GM12878 (cell line): ENCODE measurements around the gene CD151. TPM values are rescaled to one million over a fixed set of nuclear protein-coding genes. Genes with fewer than 3 reads are reported as not detected.

Experiments
- ATAC-seq: fragments of 200-7000 bp; cut with Tn5 transposase; 3 replicates; pipeline ENCODE4 v1.9.1; 2020; ENCODE audit warnings: mild to moderate bottlenecking, moderate library complexity
- BruUV-seq: library from RNA; stranded (reverse); fragments of 400-500 nt; replicated peaks from 2 replicates; lab custom pipeline; 2021; lab: Mats Ljungman, UMichigan
- CTCF ChIA-PET: fragments of 300-600 bp; sonication (Branson Sonifier 250); formaldehyde crosslinking; extraction: SDS; loops from one replicate; lab custom pipeline; 2021; ENCODE audit warnings: inconsistent platforms; lab: Yijun Ruan, JAX
- POLR2A ChIA-PET: fragments of 350-600 bp; formaldehyde crosslinking; extraction: SDS; loops from one replicate; lab custom pipeline; 2021; ENCODE audit warnings: inconsistent platforms; lab: Charles Lee
- RAD21 ChIA-PET: fragments of 300-600 bp; sonication (Branson Sonifier 250); formaldehyde crosslinking; loops from one replicate; lab custom pipeline; 2023; ENCODE audit warnings: antibody characterized with exemption; ENCODE audit not compliant: unreplicated experiment; lab: Charles Lee
- SMC1A ChIA-PET: fragments of 300-600 bp; sonication (Branson Sonifier 250); formaldehyde crosslinking; loops from one replicate; lab custom pipeline; 2023; ENCODE audit not compliant: unreplicated experiment, uncharacterized antibody; lab: Charles Lee
- DNase-seq: peaks from one replicate; pipeline ENCODE4 v3.0.0-alpha.2; 2011; ENCODE audit warnings: low read depth, low spot score
- FAIRE-seq: peaks from 3 replicates; lab custom pipeline; 2011; peaks lifted over from hg19 to GRCh38; lab: Jason Lieb, UNC
- H2AFZ ChIP-seq: 2 replicates; pipeline ENCODE4 v1.6.0; 2011; ENCODE audit warnings: low read depth, low read length, control low read depth; ENCODE audit not compliant: control insufficient read depth
- H3K27ac ChIP-seq: 2 replicates; pipeline ENCODE4 v1.5.1; 2011; ENCODE audit warnings: control low read depth; ENCODE audit not compliant: control insufficient read depth, insufficient read depth
- H3K27me3 ChIP-seq, 2 experiments: replicated peaks in 1 of 2; 2 replicates each; pipeline versions ENCODE4 v1.6.0 to v1.6.1; 2011; ENCODE audit warnings: low read length in 1 of 2; ENCODE audit not compliant: control insufficient read depth in 2 of 2, insufficient read depth in 2 of 2
- H3K36me3 ChIP-seq, 2 experiments: 2 replicates each; pipeline ENCODE4 v1.5.1; 2011; ENCODE audit warnings: low read length in 1 of 2; ENCODE audit not compliant: control insufficient read depth in 2 of 2, insufficient read depth in 2 of 2
- H3K4me1 ChIP-seq: 2 replicates; pipeline ENCODE4 v1.6.1; 2011; ENCODE audit warnings: mild to moderate bottlenecking, low read length, moderate library complexity, mixed read lengths; ENCODE audit not compliant: control insufficient read depth, insufficient read depth
- H3K4me2 ChIP-seq: 2 replicates; pipeline ENCODE4 v1.6.0; 2011; ENCODE audit warnings: control low read depth; ENCODE audit not compliant: control insufficient read depth, insufficient read depth
- H3K4me3 ChIP-seq: fragments of 200-600 bp; sonication (generic); 2 replicates; pipeline ENCODE4 v1.5.1; 2016
- H3K79me2 ChIP-seq: 2 replicates; pipeline ENCODE4 v1.6.0; 2011; ENCODE audit warnings: low read length; ENCODE audit not compliant: control insufficient read depth, insufficient read depth
- H3K9ac ChIP-seq: 2 replicates; pipeline ENCODE4 v1.8.0; 2011; ENCODE audit warnings: low read length, control low read depth, mixed read lengths; ENCODE audit not compliant: control insufficient read depth, insufficient read depth
- H3K9me3 ChIP-seq: replicated peaks from 3 replicates; pipeline ENCODE4 v1.5.1; 2011; ENCODE audit warnings: mild to moderate bottlenecking, low read length; ENCODE audit not compliant: control insufficient read depth, insufficient read depth
- H4K20me1 ChIP-seq: 2 replicates; pipeline ENCODE4 v1.6.0; 2011; ENCODE audit not compliant: control insufficient read depth, insufficient read depth
- BMI1 ChIP-seq: fragments of 450-650 bp; IDR thresholded peaks from 2 replicates; pipeline ENCODE4 v1.6.1; 2016; ENCODE audit warnings: mild to moderate bottlenecking, moderate library complexity, borderline replicate concordance
- CBFB ChIP-seq: IDR thresholded peaks from 2 replicates; pipeline ENCODE4 v1.6.1; 2016; ENCODE audit warnings: antibody characterized with exemption, low read depth
- IRF4 ChIP-seq: IDR thresholded peaks from 2 replicates; pipeline ENCODE4 v1.6.1; 2011; ENCODE audit warnings: low read depth, low read length
- JUNB ChIP-seq: IDR thresholded peaks from 2 replicates; pipeline ENCODE4 v1.6.1; 2016; ENCODE audit warnings: antibody characterized with exemption, mild to moderate bottlenecking
- MTA2 ChIP-seq: fragments of 450-650 bp; IDR thresholded peaks from 2 replicates; pipeline ENCODE4 v1.6.1; 2016; ENCODE audit warnings: low read depth, mild to moderate bottlenecking, moderate library complexity
- WGBS: methylation state at CpG from one replicate; pipeline ENCODE4 v1.1.6; 2016; ENCODE audit warnings: low lambda C conversion rate; ENCODE audit not compliant: insufficient replicate concordance, insufficient coverage; ENCODE audit errors: missing lambda C conversion rate; 5-methylcytosine and 5-hydroxymethylcytosine counted together
- in situ Hi-C: fragments of 300-500 bp; cut with MboI; formaldehyde crosslinking; loops from 9 replicates; pipeline ENCODE4 v1.14.3; 2018; ENCODE audit warnings: mixed read lengths
- intact Hi-C: fragments of 100-400 bp; cut with micrococcal nuclease; formaldehyde crosslinking; loops from one replicate; pipeline ENCODE4 v1.14.2; 2022; ENCODE audit not compliant: unreplicated experiment
- polyA plus RNA-seq, 11 experiments: library from polyadenylated mRNA; depleted of rRNA in 4 of 11; unstranded in 6 of 11; stranded (reverse) in 5 of 11; fragments of >200 nt; fragmentation: Nextera tagmentation in 4 of 11; fragmentation: Illumina TruSeq in 1 of 11; extraction: Ambion mirVana in 4 of 11; extraction: Trizol in 1 of 11; gene quantifications; 1 replicate in 1 of 11; 2 replicates in 10 of 11; pipeline versions ENCODE4 v1.2.1 to v1.2.3, GENCODE V29; 2011 to 2016; ENCODE audit warnings: inconsistent platforms in 2 of 11, missing spikeins in 2 of 11, low read depth in 1 of 11
- total RNA-seq, 4 experiments: library from RNA; depleted of rRNA in 3 of 4; stranded (reverse); fragments of >200 nt in 3 of 4; fragmentation: Illumina TruSeq in 1 of 4; extraction: Trizol in 1 of 4; gene quantifications; 2 replicates each; pipeline versions ENCODE4 v1.2.1 to v1.2.3, GENCODE V29; 2013 to 2021
- TF ChIP-seq, protein P1 (sequence below): fragments of 450-650 bp; IDR thresholded peaks from 2 replicates; pipeline ENCODE4 v1.6.1; 2017; ENCODE audit warnings: low read depth, mild to moderate bottlenecking, moderate library complexity
- TF ChIP-seq, protein P2 (sequence below): fragments of 450-650 bp; IDR thresholded peaks from 2 replicates; pipeline ENCODE4 v1.6.1; 2016; ENCODE audit warnings: mild to moderate bottlenecking
- TF ChIP-seq, protein P3 (sequence below): IDR thresholded peaks from 2 replicates; pipeline ENCODE4 v1.6.1; 2012; ENCODE audit warnings: improper control_type of control experiment, low read depth, low read length; ENCODE audit not compliant: insufficient replicate concordance
- TF ChIP-seq, protein P4 (sequence below): fragments of 450-650 bp; IDR thresholded peaks from 2 replicates; pipeline ENCODE4 v1.6.1; 2017; ENCODE audit warnings: mild to moderate bottlenecking, moderate library complexity

CD151 gene
- total and polyA plus RNA-seq, 10 of the 15 experiments (the other 5 are each of a cell fraction or from before 2014, with no cell fraction given) = 0.52 to 41.7 (median 14.7) TPM

DNA sequence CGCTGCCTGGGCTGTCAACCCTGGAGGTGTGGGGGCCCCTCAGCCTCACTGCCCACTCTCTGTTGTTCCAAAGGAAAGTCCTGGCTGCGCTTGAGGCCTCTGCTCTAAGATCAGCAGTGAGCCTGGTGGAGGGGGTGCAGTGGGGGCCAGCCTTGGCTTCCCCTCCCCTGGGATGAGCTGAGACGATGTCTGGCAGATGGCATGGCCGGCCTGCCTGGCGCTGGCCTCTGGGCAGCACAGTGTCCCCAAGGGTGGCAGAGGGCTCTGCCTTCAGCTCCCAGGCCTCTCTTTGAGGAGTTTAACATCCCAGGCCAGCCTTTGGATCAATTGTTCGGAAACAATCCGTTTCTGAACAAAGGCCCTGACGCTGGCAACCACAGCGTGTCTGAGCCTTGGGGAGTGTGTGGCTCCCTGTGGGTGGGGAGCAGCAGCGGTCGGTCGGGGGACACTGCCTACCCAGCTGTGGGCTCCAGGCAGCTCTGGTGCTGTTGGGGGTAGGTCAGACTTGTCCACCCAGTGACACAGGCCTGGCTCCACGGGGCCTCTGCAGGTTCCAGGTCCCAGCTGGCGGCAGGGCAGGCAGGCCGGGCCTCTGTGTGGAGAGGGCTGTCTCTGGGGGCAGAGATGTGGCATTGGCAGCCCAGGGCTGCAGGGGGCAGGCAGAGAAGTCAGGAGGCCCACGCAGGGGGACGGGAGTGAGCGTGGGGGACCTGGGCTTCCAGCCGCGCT, 22.0 kb downstream of the CD151 start (continued):
- TF ChIP-seq BMI1 = no peak

DNA sequence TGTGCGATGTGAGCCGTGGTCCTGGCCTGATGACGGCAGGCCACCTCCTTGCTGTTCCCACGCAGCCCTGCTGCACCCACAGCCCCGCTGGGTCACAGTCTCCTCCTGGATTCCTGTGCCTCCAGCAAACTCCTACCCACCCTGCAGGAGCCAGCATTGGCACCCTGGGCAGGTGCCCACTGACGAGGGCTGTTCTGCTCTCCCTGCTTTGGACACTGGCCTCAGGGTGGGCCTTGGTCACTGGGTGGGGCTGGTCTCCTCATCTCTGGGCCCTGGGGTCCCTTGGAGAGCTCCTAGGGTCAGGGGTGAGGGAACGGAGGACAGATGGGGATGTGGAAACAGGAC, 22.6 kb downstream of the CD151 start:
- BruUV-seq = no TSS peak
- Histone ChIP-seq H2AFZ (no peak overlapping the region), H3K9ac (no peak overlapping the region), H4K20me1 (no peaks in the 10 kb centered on the region), H3K27me3 (no peaks in the 10 kb centered on the region), H3K4me2 (no peak overlapping the region), H3K4me3 (no peak overlapping the region), H3K9me3 (no peaks in the 10 kb centered on the region), H3K27ac (no peak overlapping the region), H3K4me1 (no peaks in the 10 kb centered on the region), H3K79me2 (no peaks in the 10 kb centered on the region), H3K36me3 (no peaks in the 10 kb centered on the region)
- intact Hi-C loops = no loop called here
- ATAC-seq (no peak), DNase-seq (no peak), FAIRE-seq (no peak)
- ChIA-PET RAD21 (no interaction called here), POLR2A (interaction anchor here (0.6 kb wide), 1 partner anchor 210 kb away, joined by 4 read pairs; no protein-coding TSS in a partner anchor), SMC1A (no interaction called here), CTCF (no interaction called here)
- 38% methylated on average over 6 of the region's 7 CpGs for WGBS
- in situ Hi-C loops = no loop called here
- TF ChIP-seq CBFB (no peak), IRF4 (no peak), JUNB (no peak), MTA2 (no peak)
- TF ChIP-seq, protein P1, sequence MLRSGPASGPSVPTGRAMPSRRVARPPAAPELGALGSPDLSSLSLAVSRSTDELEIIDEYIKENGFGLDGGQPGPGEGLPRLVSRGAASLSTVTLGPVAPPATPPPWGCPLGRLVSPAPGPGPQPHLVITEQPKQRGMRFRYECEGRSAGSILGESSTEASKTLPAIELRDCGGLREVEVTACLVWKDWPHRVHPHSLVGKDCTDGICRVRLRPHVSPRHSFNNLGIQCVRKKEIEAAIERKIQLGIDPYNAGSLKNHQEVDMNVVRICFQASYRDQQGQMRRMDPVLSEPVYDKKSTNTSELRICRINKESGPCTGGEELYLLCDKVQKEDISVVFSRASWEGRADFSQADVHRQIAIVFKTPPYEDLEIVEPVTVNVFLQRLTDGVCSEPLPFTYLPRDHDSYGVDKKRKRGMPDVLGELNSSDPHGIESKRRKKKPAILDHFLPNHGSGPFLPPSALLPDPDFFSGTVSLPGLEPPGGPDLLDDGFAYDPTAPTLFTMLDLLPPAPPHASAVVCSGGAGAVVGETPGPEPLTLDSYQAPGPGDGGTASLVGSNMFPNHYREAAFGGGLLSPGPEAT = no peak
- TF ChIP-seq, protein P2, sequence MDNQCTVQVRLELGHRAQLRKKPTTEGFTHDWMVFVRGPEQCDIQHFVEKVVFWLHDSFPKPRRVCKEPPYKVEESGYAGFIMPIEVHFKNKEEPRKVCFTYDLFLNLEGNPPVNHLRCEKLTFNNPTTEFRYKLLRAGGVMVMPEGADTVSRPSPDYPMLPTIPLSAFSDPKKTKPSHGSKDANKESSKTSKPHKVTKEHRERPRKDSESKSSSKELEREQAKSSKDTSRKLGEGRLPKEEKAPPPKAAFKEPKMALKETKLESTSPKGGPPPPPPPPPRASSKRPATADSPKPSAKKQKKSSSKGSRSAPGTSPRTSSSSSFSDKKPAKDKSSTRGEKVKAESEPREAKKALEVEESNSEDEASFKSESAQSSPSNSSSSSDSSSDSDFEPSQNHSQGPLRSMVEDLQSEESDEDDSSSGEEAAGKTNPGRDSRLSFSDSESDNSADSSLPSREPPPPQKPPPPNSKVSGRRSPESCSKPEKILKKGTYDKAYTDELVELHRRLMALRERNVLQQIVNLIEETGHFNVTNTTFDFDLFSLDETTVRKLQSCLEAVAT = no peak
- TF ChIP-seq, protein P3, sequence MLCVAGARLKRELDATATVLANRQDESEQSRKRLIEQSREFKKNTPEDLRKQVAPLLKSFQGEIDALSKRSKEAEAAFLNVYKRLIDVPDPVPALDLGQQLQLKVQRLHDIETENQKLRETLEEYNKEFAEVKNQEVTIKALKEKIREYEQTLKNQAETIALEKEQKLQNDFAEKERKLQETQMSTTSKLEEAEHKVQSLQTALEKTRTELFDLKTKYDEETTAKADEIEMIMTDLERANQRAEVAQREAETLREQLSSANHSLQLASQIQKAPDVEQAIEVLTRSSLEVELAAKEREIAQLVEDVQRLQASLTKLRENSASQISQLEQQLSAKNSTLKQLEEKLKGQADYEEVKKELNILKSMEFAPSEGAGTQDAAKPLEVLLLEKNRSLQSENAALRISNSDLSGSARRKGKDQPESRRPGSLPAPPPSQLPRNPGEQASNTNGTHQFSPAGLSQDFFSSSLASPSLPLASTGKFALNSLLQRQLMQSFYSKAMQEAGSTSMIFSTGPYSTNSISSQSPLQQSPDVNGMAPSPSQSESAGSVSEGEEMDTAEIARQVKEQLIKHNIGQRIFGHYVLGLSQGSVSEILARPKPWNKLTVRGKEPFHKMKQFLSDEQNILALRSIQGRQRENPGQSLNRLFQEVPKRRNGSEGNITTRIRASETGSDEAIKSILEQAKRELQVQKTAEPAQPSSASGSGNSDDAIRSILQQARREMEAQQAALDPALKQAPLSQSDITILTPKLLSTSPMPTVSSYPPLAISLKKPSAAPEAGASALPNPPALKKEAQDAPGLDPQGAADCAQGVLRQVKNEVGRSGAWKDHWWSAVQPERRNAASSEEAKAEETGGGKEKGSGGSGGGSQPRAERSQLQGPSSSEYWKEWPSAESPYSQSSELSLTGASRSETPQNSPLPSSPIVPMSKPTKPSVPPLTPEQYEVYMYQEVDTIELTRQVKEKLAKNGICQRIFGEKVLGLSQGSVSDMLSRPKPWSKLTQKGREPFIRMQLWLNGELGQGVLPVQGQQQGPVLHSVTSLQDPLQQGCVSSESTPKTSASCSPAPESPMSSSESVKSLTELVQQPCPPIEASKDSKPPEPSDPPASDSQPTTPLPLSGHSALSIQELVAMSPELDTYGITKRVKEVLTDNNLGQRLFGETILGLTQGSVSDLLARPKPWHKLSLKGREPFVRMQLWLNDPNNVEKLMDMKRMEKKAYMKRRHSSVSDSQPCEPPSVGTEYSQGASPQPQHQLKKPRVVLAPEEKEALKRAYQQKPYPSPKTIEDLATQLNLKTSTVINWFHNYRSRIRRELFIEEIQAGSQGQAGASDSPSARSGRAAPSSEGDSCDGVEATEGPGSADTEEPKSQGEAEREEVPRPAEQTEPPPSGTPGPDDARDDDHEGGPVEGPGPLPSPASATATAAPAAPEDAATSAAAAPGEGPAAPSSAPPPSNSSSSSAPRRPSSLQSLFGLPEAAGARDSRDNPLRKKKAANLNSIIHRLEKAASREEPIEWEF = no peak
- TF ChIP-seq, protein P4, sequence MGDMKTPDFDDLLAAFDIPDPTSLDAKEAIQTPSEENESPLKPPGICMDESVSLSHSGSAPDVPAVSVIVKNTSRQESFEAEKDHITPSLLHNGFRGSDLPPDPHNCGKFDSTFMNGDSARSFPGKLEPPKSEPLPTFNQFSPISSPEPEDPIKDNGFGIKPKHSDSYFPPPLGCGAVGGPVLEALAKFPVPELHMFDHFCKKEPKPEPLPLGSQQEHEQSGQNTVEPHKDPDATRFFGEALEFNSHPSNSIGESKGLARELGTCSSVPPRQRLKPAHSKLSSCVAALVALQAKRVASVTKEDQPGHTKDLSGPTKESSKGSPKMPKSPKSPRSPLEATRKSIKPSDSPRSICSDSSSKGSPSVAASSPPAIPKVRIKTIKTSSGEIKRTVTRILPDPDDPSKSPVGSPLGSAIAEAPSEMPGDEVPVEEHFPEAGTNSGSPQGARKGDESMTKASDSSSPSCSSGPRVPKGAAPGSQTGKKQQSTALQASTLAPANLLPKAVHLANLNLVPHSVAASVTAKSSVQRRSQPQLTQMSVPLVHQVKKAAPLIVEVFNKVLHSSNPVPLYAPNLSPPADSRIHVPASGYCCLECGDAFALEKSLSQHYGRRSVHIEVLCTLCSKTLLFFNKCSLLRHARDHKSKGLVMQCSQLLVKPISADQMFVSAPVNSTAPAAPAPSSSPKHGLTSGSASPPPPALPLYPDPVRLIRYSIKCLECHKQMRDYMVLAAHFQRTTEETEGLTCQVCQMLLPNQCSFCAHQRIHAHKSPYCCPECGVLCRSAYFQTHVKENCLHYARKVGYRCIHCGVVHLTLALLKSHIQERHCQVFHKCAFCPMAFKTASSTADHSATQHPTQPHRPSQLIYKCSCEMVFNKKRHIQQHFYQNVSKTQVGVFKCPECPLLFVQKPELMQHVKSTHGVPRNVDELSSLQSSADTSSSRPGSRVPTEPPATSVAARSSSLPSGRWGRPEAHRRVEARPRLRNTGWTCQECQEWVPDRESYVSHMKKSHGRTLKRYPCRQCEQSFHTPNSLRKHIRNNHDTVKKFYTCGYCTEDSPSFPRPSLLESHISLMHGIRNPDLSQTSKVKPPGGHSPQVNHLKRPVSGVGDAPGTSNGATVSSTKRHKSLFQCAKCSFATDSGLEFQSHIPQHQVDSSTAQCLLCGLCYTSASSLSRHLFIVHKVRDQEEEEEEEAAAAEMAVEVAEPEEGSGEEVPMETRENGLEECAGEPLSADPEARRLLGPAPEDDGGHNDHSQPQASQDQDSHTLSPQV = no peak
